Breast epithelium (tissue), 4 donors: Measurements from ENCODE around the gene BBS9. TPM values are rescaled to one million over a fixed set of nuclear protein-coding genes. Genes with fewer than 3 reads are reported as not detected.

Experiments used
- DNase-seq, 2 donors: peaks; one replicate each; pipeline ENCODE4 v3.0.0-alpha.2; 2019; ENCODE audit warnings: low spot score in 2 of 2
- H3K27ac ChIP-seq, 2 donors: fragments of 200-600 bp; sonication (generic) in 1 of 2; one replicate each; pipeline ENCODE4 v1.5.1; 2016 to 2019; ENCODE audit warnings: mild to moderate bottlenecking in 1 of 2
- H3K27me3 ChIP-seq, 2 donors: fragments of 200-600 bp; sonication (generic) in 1 of 2; one replicate each; pipeline versions ENCODE4 v1.5.1 to v1.6.0; 2017 to 2019; ENCODE audit warnings: control low read depth in 1 of 2, mild to moderate bottlenecking in 1 of 2
- H3K36me3 ChIP-seq: fragments of 200-600 bp; one replicate; pipeline ENCODE4 v1.5.1; 2019
- H3K4me1 ChIP-seq, 2 donors: fragments of 200-600 bp; sonication (generic); one replicate each; pipeline ENCODE4 v1.5.1; 2016 to 2019; ENCODE audit warnings: control low read depth in 1 of 2
- H3K4me3 ChIP-seq, 3 donors: fragments of 200-600 bp; sonication (generic); 1 replicate in 2 of 3; 2 replicates in 1 of 3; pipeline ENCODE4 v1.5.1; 2016 to 2019; ENCODE audit warnings: mild to moderate bottlenecking in 3 of 3, moderate library complexity in 2 of 3
- H3K9me3 ChIP-seq, 2 donors: fragments of 200-600 bp; sonication (generic) in 1 of 2; one replicate each; pipeline ENCODE4 v1.5.1; 2016 to 2019; ENCODE audit warnings: control low read depth in 1 of 2
- CTCF ChIP-seq, 3 donors: fragments of 450-650 bp; IDR thresholded peaks; one replicate each; pipeline ENCODE4 v1.5.1; 2016 to 2017; ENCODE audit warnings: antibody characterized with exemption in 3 of 3, mild to moderate bottlenecking in 3 of 3, moderate library complexity in 3 of 3
- POLR2A ChIP-seq: fragments of 450-650 bp; IDR thresholded peaks from one replicate; pipeline ENCODE4 v1.6.1; 2016; ENCODE audit warnings: antibody characterized with exemption, mild to moderate bottlenecking, moderate library complexity
- POLR2AphosphoS5 ChIP-seq, 3 donors: sonication (generic); formaldehyde crosslinking; IDR thresholded peaks; one replicate each; pipeline ENCODE4 v1.6.1; 2017; ENCODE audit warnings: antibody characterized with exemption in 3 of 3
- intact Hi-C: fragments of 100-400 bp; cut with DNase I; formaldehyde crosslinking; loops from one replicate; pipeline ENCODE4 v1.15.1; 2023; ENCODE audit warnings: low total_unique reads
- total RNA-seq, 3 donors: library from RNA; depleted of rRNA; stranded (reverse); fragments of >200 nt; gene quantifications; one replicate each; pipeline ENCODE4 v1.1.0, GENCODE V29; 2016

BBS9 gene
- total RNA-seq, 3 donors from 2014 or later: 27.4 to 49.5 (median 43.6) TPM

- H3K36me3 ChIP-seq: no peaks in the 10 kb centered on the region
- intact Hi-C loops: no loop called here
Measured at GRCh38 chr7:33632840-33633525, 503.6 kb downstream of the BBS9 start.

GRCh38 chr7:33634606-33635005 lies 505.2 kb downstream of the BBS9 start:
- intact Hi-C loops: no loop called here
- H3K27ac ChIP-seq: no peak overlapping the region
- no peak overlapping the region for H3K4me3 ChIP-seq
- no peak for TF ChIP-seq CTCF (IDR thresholded peaks at IDR 0.05)
- no peak for TF ChIP-seq POLR2A
- TF ChIP-seq POLR2AphosphoS5 (IDR thresholded peaks at IDR 0.05): no peak
- no peaks in the 10 kb centered on the region for H3K27me3 ChIP-seq
- no peaks in the 10 kb centered on the region for H3K4me1 ChIP-seq
- H3K9me3 ChIP-seq: no peaks in the 10 kb centered on the region
- H3K36me3 ChIP-seq: no peaks in the 10 kb centered on the region
- no peak for DNase-seq

More at GRCh38 chr7:33632840-33633525, 503.6 kb downstream of the BBS9 start:
- TF ChIP-seq POLR2AphosphoS5 (IDR thresholded peaks at IDR 0.05): no peak
- no peak for TF ChIP-seq CTCF (IDR thresholded peaks at IDR 0.05)
- TF ChIP-seq POLR2A: no peak
- no peak for DNase-seq
- H3K9me3 ChIP-seq: no peaks in the 10 kb centered on the region
- no peaks in the 10 kb centered on the region for H3K4me1 ChIP-seq
- no peak overlapping the region for H3K4me3 ChIP-seq
- no peaks in the 10 kb centered on the region for H3K27me3 ChIP-seq
- no peak overlapping the region for H3K27ac ChIP-seq

DNA sequence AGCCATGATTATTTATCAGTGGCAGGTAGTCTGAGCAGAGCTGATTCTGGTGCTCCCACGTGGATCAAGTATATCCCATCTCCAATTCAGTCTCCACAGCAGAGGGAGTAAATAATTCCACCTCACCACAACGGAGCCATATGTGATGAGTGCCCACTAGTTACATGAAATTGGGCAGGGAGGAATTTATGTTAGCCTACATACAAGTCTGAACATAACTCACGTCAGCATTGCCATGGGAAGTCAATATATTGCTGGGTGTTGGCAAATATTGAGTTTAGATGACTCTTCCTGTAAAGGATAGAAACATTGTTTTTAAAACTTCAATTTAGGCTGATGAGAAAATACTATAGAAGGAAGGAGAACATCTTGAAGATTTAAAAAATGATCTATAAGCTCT lies 507.0 kb downstream of the BBS9 start:
- no peaks in the 10 kb centered on the region for H3K9me3 ChIP-seq
- DNase-seq: no peak
- TF ChIP-seq POLR2A (no peak), CTCF (IDR thresholded peaks at IDR 0.05) (no peak), POLR2AphosphoS5 (IDR thresholded peaks at IDR 0.05) (no peak)
- H3K4me1 ChIP-seq: no peaks in the 10 kb centered on the region
- no peak overlapping the region for H3K4me3 ChIP-seq
- H3K36me3 ChIP-seq: no peaks in the 10 kb centered on the region
- no peaks in the 10 kb centered on the region for H3K27me3 ChIP-seq
- H3K27ac ChIP-seq: no peak overlapping the region
- intact Hi-C loops: no loop called here

- Histone ChIP-seq H3K27me3 (no peaks in the 10 kb centered on the region), H3K27ac (no peak overlapping the region), H3K9me3 (no peaks in the 10 kb centered on the region), H3K36me3 (no peaks in the 10 kb centered on the region), H3K4me3 (no peak overlapping the region), H3K4me1 (no peaks in the 10 kb centered on the region)
- intact Hi-C loops: no loop called here
- no peak for TF ChIP-seq CTCF (IDR thresholded peaks at IDR 0.05)
- TF ChIP-seq POLR2AphosphoS5 (IDR thresholded peaks at IDR 0.05): no peak
- no peak for TF ChIP-seq POLR2A
- no peak for DNase-seq
Measured at GRCh38 chr7:33639552-33640197, 510.3 kb downstream of the BBS9 start.

DNA sequence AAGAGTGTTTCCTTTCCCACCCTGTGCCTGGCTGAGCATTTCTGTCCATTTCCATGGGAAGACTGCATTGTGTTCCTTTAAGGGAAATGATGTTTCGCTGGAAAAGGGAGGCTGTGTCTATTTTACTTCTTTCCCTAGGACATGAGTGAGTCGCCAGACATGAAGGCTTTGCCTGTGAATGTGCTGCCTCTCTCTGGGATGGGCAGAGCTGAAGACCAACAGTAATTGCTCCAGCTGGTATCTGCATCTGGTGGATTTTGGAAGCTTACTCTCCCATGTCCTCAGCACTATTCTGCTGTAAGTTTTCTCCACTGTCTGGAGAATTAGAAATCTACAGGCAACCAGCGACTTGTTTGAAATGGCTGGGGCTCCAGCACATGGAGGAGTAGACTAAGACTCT lies 511.4 kb downstream of the BBS9 start:
- no peaks in the 10 kb centered on the region for H3K4me1 ChIP-seq
- no peak for TF ChIP-seq POLR2AphosphoS5 (IDR thresholded peaks at IDR 0.05)
- TF ChIP-seq POLR2A: no peak
- TF ChIP-seq CTCF (IDR thresholded peaks at IDR 0.05): no peak
- intact Hi-C loops: no loop called here
- no peaks in the 10 kb centered on the region for H3K9me3 ChIP-seq
- no peaks in the 10 kb centered on the region for H3K36me3 ChIP-seq
- no peaks in the 10 kb centered on the region for H3K27me3 ChIP-seq
- H3K27ac ChIP-seq: no peak overlapping the region
- no peak overlapping the region for H3K4me3 ChIP-seq
- no peak for DNase-seq
